GM21717 (cell line): Measurements from ENCODE around the gene DUOXA1.

Source experiments
- ATAC-seq: cut with Tn5 transposase; IDR thresholded peaks from one replicate; pipeline ENCODE4 v1.9.1; 2021; ENCODE audit warnings: mild to moderate bottlenecking, moderate library complexity; ENCODE audit not compliant: unreplicated experiment

The DUOXA1 gene

GRCh38 chr15:45129651-45130129 is at the start of gene DUOXA1, which contains the start of gene DUOX1:
Gene DUOXA1 (minus strand): TSS chr15:45129879. CDS start chr15:45123014, 6,865 bp downstream.
Gene DUOX1 (plus strand): TSS chr15:45129994. CDS start chr15:45131967, 1,973 bp downstream.
- ATAC-seq: no peak

DNA sequence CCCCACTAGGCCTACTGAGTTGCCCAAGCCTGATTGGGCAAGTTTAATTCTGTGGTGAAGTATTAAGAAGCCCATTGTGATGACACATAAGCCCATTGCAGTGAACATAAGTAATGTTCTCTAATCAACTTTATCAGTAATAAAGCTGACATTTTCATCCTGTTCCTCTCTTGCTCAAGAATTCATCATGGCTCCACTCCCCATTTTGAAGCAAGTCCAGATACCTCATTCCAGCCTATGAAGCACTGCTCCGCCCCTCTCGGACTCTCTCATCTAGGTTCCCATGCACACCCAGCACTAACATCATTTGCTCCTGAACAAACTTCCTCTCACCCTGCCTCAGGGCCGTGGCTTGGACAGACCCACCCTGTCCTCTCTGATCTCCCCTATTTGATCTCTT is 47.6 kb upstream of the DUOXA1 start:
- ATAC-seq: no peak

- no peak for ATAC-seq
Observed at GRCh38 chr15:45174577-45174976, 44.9 kb upstream of the DUOXA1 start.

GRCh38 chr15:45174069-45174468 is 44.4 kb upstream of the DUOXA1 start:
- ATAC-seq: no peak

GRCh38 chr15:45171912-45172311 is 42.2 kb upstream of the DUOXA1 start:
- ATAC-seq: no peak

- no peak for ATAC-seq
Observed at GRCh38 chr15:45169608-45170480, 40.2 kb upstream of the DUOXA1 start.

DNA sequence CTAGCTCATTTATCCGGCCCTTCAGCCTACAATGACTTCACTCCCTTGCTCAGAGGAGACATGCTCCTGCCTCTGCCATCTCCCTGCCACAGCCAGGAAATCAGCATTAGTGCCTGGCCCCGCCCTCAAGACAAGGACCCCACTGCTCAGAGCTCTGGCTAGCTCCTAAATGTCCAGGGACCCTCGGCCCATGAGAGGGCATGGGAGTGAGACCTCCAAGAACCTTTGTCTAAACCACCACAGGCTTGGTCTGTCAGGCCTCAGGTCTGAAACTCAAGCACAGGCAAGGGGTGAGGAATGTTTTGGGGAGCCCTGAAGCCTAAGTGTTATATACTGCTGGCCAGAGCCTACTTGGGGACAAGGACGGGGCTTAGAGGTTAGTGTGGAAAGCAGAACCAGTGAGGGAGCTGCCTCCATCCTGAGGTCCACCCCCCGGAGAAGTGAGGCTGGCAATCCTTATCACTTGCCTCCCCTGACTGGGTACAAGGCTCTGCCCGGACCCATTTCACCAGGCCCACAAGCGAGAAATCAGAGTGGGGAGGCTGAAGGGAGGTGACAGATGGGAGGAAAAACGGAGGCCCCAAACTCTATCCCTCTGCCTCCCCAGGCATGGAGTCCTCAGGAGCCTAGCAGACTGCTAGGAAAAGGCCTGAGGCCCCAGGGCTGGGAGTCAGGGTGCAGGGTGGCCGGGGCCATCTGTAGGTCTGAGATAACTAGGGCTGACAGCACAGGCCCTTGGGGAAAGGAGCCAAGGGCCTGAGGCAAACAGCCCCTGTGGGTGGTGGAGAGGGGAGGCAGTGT is 39.3 kb upstream of the DUOXA1 start:
- ATAC-seq: no peak

DNA sequence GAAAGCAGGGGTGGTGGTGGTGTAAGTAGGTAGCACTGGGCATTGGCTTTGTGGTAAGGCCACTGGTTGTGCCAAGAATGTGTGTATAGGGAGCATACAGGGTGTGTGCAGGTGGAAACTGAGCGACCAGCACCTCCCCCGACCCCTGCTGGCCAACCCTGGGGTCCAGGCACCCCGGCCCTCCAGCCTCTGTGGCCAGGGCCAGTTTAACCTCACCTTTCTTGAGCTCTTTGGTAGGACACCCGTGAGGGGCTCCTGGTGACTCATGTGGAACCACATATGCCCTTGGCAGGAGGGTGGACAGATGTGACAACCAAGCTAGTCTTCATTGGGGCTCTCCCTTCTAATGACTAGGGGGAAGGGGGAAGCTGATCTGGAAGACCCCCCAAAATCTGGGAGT is 38.6 kb upstream of the DUOXA1 start:
- no peak for ATAC-seq

GRCh38 chr15:45167631-45168205 is 38.0 kb upstream of the DUOXA1 start:
- ATAC-seq: no peak

GRCh38 chr15:45166834-45167630 is 37.4 kb upstream of the DUOXA1 start:
- peak; percentile 91 for ATAC-seq

DNA sequence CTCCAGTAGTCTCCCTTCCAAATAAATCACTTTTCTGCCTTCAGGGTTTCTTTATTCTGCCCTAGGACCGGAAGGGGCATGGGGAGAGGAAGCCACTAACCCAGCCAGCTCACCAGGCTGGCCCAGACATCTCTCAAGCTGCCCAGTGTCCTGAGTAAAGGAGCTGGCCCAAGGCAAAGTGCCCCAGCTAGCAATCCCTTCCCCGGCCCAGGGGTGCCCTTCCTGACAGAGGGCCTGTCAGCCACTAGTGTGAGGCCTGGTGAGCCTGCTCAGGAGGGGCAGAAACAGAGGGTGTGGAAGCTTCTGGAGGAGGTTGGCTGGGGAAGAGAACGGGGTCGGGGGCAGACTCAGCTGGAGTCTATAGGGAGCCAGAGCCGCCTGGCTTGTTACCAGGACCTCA is 35.9 kb upstream of the DUOXA1 start:
- ATAC-seq: no peak

- ATAC-seq: no peak
Observed at GRCh38 chr15:45164914-45165313, 35.2 kb upstream of the DUOXA1 start.

DNA sequence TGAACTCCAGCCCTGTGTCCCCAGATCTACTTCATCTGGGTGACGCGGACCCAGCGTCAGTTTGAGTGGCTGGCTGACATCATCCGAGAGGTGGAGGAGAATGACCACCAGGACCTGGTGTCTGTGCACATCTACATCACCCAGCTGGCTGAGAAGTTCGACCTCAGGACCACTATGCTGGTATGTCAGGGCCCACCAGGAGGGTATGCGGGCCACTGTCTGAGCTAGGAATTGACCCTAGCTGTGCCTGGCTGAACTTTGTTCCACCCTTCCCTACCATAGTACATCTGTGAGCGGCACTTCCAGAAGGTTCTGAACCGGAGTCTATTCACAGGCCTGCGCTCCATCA is 33.8 kb upstream of the DUOXA1 start:
- no peak for ATAC-seq

GRCh38 chr15:45162771-45163507 is 33.3 kb upstream of the DUOXA1 start:
- ATAC-seq: no peak

DNA sequence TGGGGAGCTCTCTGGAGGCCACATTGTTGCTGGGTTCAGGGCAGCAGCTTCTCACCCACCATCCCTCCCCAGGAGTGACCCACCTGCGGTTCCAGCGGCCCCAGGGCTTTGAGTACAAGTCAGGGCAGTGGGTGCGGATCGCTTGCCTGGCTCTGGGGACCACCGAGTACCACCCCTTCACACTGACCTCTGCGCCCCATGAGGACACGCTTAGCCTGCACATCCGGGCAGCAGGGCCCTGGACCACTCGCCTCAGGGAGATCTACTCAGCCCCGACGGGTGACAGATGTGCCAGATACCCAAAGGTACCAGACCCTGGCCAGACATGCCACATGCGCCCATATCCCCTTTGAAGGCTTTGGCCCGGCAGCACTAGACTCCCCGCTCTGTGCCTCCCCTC is 32.0 kb upstream of the DUOXA1 start:
- ATAC-seq: no peak

GRCh38 chr15:45157974-45158373 is 28.3 kb upstream of the DUOXA1 start:
- no peak for ATAC-seq

DNA sequence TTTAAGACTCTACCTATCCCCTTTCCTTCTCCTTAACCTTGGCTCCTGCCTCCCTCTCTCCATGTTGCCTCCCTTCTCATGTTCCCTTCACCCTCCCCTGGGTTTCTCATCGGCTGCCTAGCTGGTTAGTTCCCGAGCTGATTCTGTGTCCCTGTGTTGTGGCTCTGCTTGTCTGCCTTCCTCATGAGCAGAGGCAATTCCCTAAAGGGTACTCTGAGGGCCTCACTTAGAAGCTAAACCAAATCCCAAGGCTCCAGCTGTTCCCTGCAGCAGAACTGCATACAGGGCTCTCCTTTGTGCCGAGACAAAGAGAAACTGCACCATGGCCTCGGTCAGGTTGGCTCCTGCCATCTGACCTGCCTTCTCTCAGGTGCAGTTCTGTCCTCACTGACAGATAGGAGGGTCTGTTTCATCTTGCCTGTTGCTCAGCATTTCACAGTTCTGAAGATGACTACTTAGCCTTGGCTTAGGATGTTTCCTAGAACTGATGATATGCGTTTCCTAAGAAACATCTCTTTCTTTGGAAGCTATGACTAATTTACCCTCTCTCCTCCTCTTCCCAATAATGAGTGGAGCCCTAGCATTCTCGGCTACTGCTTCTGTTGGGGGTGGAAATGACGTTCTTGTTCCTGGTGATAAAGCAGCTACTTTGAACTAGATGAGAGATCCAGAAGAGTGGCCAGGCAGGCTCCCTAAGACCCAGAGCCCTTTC is 27.2 kb upstream of the DUOXA1 start:
- ATAC-seq: no peak

DNA sequence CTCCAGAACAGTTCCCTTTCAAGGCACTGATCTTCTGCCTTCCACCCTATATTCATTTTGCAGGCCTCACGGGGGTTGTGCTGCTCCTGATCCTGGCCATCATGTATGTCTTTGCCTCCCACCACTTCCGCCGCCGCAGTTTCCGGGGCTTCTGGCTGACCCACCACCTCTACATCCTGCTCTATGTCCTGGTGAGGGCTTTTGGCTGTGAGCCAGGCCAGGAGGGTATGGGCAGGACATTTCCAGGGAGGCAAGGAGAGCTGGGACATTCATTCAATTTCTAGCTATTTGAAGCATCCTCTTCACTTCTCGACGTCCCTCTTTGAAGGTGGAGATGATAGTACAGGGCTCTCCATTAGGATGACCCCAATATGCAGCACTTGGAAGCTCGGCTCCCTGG is 26.1 kb upstream of the DUOXA1 start:
- ATAC-seq: no peak
